Measurements from ENCODE around the gene ERAL1. TPM values are rescaled to one million over a fixed set of nuclear protein-coding genes. Genes with fewer than 3 reads are reported as not detected.
"Not testable (repeated sequence)": the region's sequence is repeated elsewhere in the genome, so short reads cannot be mapped to it uniquely, and the experiment has no call there.

The ERAL1 gene
- total RNA-seq, 4 donors from 2014 or later: 26.4 to 52.8 (median 36.2) TPM

DNA sequence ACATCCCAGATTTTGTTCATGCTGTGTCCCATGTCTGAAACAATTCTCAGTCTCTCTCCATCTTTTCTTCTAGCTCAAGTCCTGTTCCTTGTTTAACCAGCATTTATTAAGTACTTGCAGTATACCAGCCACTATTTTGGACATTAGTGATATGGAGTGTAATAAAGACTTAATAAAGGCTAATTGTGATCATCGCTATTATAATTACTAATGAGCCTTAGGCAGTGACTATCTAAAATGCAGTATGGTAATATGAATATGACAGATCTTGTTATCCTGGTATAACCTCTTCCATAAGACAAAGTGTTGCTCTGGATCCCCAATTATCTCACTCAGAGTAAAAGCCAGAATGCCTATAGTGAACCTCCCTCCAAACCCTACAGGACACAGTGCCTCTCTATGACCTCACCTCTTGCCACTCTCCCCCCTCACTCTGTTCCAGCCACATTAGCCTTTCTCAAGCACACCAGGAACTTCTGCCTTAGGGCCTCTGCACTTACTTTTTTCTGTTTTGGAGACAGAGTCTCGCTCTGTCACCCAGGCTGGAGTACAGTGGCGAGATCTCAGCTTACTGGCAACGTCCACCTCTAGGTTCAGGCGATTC, 44.5 kb downstream of the ERAL1 start:
- Histone ChIP-seq H3K27me3 (no peaks in the 10 kb centered on the region), H3K27ac (peak overlapping the region in 1 of 4 donors; percentile 99), H3K4me3 (no peak overlapping the region), H3K4me1 (peaks cover 0 to 57% (median 23%) of the 10 kb centered on the region in 4 donors), H3K9me3 (no peaks in the 10 kb centered on the region), H3K36me3 (no peaks in the 10 kb centered on the region)
- no peak for DNase-seq (ENCODE audit: low spot score in 2 of 2)
- no peak for TF ChIP-seq EP300 (IDR thresholded peaks at IDR 0.05)
- TF ChIP-seq, protein P1, sequence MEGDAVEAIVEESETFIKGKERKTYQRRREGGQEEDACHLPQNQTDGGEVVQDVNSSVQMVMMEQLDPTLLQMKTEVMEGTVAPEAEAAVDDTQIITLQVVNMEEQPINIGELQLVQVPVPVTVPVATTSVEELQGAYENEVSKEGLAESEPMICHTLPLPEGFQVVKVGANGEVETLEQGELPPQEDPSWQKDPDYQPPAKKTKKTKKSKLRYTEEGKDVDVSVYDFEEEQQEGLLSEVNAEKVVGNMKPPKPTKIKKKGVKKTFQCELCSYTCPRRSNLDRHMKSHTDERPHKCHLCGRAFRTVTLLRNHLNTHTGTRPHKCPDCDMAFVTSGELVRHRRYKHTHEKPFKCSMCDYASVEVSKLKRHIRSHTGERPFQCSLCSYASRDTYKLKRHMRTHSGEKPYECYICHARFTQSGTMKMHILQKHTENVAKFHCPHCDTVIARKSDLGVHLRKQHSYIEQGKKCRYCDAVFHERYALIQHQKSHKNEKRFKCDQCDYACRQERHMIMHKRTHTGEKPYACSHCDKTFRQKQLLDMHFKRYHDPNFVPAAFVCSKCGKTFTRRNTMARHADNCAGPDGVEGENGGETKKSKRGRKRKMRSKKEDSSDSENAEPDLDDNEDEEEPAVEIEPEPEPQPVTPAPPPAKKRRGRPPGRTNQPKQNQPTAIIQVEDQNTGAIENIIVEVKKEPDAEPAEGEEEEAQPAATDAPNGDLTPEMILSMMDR (IDR thresholded peaks at IDR 0.05): no peak
- TF ChIP-seq POLR2A (IDR thresholded peaks at IDR 0.05): no peak
- 93 to 96% methylated on average over 5 of the region's 5 CpGs for WGBS, 2 donors

DNA sequence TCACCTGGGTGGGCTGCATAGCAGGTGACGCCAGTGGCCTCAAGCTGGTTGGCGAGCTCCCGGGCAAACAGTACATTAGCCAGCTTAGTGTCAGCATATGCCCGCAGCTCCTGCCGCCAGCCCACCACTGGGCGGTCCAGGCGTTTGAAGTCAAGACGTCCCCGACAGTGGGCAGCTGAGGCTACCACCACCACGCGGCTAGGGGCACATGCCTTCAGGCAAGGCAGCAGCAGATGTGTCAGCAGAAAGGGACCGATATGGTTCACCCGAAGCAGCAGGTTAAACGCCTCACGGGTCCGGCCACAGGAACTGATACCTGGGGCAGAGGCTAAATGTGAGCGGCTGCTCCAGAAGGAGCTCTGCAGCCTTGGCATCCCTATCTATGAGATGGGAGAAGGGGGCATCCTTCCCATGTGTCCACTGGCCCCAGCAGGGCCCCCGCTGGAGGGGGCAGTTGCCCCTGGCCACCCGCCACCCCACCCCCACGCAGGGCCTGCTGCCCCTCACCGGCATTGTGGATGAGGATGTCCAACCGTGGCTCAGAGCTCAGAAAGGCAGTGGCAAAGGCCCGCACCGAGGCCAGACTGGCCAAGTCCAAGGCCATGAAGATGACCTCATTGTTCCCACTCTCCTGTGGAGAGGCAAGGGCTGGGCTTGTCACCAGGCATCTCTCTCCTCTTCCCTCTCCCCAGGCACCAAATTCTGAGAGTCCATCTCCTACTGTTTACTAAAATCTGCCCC, 46.3 kb downstream of the ERAL1 start:
- Histone ChIP-seq H3K9me3 (no peaks in the 10 kb centered on the region), H3K36me3 (peaks cover 0 to 7% (median 0%) of the 10 kb centered on the region in 3 donors), H3K4me1 (peaks cover 0 to 43% (median 17%) of the 10 kb centered on the region in 4 donors), H3K4me3 (no peak overlapping the region), H3K27me3 (no peaks in the 10 kb centered on the region), H3K27ac (no peak overlapping the region)
- TF ChIP-seq, protein P1 (IDR thresholded peaks at IDR 0.05): no peak
- 90 to 95% methylated on average over 19 to 21 of the region's 24 CpGs for WGBS, 2 donors
- no peak for DNase-seq (ENCODE audit: low spot score in 2 of 2)

DNA sequence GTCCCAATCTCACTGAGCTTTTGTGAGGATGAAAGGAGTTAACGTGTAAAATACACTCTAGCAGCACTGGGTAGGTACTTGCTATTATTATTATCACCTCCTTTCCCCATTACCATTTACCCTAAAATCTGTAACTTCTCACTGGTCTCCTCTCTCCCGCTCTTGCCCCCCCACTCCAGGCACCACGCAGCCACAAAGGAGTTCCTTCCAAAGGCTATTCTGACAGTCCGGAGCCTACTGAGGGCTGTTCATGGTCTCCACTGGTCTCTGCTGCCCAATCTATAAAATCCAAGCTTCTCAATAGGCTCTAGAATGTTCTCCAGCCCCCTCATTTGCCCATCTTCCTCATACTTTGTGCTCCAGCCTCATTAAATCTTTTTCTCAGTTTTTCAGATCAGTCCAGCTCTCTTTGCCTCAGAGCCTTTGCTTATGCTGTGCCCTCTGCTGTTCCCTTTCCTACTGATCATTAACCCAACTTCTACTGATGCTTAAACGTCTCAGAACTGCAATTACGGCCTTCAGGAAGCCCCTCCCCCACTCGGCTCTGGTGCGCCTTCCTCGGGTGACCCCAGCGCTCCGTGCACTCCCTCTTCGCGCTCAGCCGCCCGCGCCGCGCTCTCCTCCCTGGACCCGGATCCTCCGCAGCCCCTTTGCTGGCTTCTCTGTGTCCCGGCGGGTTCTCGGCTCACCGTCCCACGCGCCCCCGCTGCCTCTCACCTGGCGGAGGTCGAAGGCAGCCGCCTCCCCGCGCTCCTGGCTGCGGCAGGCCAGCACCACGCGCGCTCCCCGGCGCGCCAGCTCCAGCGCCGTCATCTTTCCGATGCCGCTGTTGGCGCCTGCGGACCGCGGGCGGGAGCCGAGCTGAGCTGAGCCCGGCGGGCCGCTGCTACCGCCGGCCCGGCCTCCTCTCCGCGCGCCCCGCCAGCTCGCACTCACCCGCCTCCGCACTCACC, 47.3 kb downstream of the ERAL1 start:
- DNase-seq (ENCODE audit: low spot score in 2 of 2): no peak
- H3K4me3 ChIP-seq: peak overlapping the region; percentile 62 to 92 (median 80)
- H3K27ac ChIP-seq: peak overlapping the region; percentile 52 to 87 (median 77)
- H3K27me3 ChIP-seq: no peaks in the 10 kb centered on the region
- WGBS, 2 donors: 8% methylated on average over 33 to 35 of the region's 62 CpGs
- H3K9me3 ChIP-seq: no peaks in the 10 kb centered on the region
- TF ChIP-seq, protein P1 (IDR thresholded peaks at IDR 0.05): no peak
- TF ChIP-seq EP300 (IDR thresholded peaks at IDR 0.05) (no peak), POLR2A (IDR thresholded peaks at IDR 0.05) (no peak)
- peaks cover 0 to 17% (median 0%) of the 10 kb centered on the region in 3 donors for H3K36me3 ChIP-seq
- peaks cover 0 to 45% (median 12%) of the 10 kb centered on the region in 4 donors for H3K4me1 ChIP-seq

DNA sequence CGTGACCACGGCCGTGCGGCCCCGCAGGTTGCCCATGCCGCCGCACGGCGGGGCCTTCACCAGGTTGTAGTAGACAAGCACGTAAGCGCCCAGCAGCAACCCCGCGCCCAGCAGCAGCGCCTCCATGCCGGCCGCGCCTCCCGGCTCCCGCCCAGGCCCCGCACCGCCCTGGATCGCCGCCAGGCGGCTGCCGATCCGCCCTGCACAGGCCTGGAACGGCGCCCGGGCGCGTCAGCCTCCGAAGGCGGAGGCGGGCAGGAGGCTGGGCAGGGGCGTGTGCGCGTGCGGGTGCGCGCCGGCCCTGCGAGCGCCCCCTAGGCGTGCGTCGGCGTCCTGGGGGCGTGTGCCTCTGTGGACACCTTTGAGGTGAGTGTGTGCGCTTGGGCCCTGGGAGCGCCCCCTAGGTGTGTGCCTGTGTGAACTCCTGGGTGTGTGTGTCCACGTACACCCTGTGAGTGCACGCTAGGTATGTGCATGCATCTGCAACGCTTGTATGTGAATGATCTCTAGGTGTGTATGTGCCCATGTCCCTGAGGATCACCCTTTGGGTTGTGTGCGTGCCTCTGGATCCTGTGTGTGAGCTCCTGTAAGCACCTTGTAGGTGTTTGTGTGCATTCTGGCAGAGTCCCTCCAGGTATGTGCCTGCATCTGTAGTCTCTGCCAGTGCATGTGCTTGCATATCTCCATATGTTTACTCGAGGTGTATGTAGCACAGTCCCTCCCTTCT, 48.2 kb downstream of the ERAL1 start, which contains the start of gene DHRS13:
TSS of gene DHRS13 (minus strand) at position 261 of the 727 bp plus-strand sequence. CDS start at position 126, 135 bp downstream.
- TF ChIP-seq POLR2A (IDR thresholded peaks at IDR 0.05): peak in 1 of 2 donors; percentile 34
- TF ChIP-seq EP300 (IDR thresholded peaks at IDR 0.05): peak in 1 of 2 donors; percentile 22
- TF ChIP-seq, protein P1 (IDR thresholded peaks at IDR 0.05): peak; percentile 88 to 93 (median 91)
- Histone ChIP-seq H3K27me3 (no peaks in the 10 kb centered on the region), H3K27ac (peak within 1 kb of the TSS; percentile 52 to 87 (median 77)), H3K36me3 (peaks cover 0 to 25% (median 0%) of the 10 kb centered on the region in 3 donors), H3K4me1 (peaks cover 0 to 51% (median 12%) of the 10 kb centered on the region in 4 donors), H3K4me3 (peak within 1 kb of the TSS; percentile 62 to 92 (median 80)), H3K9me3 (no peaks in the 10 kb centered on the region)
- WGBS, 2 donors: 3 to 11% methylated on average over 3 to 4 of the region's 55 CpGs
- peak; percentile 62 to 70 for DNase-seq (ENCODE audit: low spot score in 2 of 2)

DNA sequence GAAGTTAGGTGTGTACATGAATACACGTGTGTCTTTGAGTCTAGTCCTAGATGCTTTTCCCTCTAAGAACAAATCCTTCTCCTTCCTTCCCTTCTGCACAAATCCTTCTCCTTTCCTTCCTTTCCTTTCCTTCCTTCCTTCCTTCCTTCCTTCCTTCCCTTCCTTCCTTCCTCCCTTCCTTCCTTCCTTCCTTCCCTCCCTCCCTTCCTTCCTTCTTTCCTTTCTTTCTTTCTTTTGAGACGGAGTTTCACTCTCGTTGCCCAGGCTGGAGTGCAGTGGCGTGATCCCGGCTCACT, 48.7 kb downstream of the ERAL1 start:
- H3K27ac ChIP-seq: peak overlapping the region in 2 of 4 donors; percentile 76 to 87
- DNase-seq (ENCODE audit: low spot score in 2 of 2); H3K4me3 ChIP-seq; H3K27me3 ChIP-seq; H3K9me3 ChIP-seq: not testable (repeated sequence)
- H3K4me1 ChIP-seq: peaks cover 0 to 51% (median 8%) of the 10 kb centered on the region in 4 donors
- H3K36me3 ChIP-seq: peaks cover 0 to 28% (median 0%) of the 10 kb centered on the region in 3 donors
- WGBS, 2 donors: 50 to 56% methylated on average over 5 of the region's 5 CpGs

Measured in tibial nerve (tissue), 4 donors.